ENCODE results near the gene CAMTA1.

CAMTA1 gene

GRCh38 chr1:7076117-7076516 lies 290.9 kb downstream of the CAMTA1 start:
- H3K4me3 ChIP-seq (ENCODE audit: low read depth, low read length), result no peak overlapping the region
- no peak for DNase-seq (ENCODE audit: low read depth)
- TF ChIP-seq, protein P1, sequence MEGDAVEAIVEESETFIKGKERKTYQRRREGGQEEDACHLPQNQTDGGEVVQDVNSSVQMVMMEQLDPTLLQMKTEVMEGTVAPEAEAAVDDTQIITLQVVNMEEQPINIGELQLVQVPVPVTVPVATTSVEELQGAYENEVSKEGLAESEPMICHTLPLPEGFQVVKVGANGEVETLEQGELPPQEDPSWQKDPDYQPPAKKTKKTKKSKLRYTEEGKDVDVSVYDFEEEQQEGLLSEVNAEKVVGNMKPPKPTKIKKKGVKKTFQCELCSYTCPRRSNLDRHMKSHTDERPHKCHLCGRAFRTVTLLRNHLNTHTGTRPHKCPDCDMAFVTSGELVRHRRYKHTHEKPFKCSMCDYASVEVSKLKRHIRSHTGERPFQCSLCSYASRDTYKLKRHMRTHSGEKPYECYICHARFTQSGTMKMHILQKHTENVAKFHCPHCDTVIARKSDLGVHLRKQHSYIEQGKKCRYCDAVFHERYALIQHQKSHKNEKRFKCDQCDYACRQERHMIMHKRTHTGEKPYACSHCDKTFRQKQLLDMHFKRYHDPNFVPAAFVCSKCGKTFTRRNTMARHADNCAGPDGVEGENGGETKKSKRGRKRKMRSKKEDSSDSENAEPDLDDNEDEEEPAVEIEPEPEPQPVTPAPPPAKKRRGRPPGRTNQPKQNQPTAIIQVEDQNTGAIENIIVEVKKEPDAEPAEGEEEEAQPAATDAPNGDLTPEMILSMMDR (IDR thresholded peaks at IDR 0.05; ENCODE audit: control insufficient read depth, extremely low read depth, insufficient read depth), result no peak

GRCh38 chr1:7076572-7076971 lies 291.3 kb downstream of the CAMTA1 start:
- DNase-seq (ENCODE audit: low read depth), result no peak
- TF ChIP-seq, protein P1 (IDR thresholded peaks at IDR 0.05; ENCODE audit: control insufficient read depth, extremely low read depth, insufficient read depth), result no peak

DNA sequence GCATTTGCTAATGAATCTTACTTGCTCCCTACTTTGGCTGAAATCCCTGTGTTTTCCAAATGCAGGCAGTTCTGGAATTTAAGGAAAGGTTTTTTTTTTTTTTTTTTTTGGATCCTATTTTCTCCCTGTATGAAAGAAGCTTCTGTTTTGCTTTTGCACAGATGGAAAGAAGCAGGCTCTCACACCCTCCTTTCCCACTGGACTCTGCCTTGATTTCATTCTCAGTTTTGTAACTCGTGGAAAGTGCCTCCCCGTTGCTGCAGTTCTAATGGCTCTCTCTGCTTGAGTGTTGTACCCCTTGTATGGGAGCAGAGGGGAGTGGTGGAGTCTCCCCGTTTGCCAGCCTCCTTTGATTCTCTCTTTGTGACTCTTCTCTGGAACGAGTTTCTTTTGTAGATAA lies 291.9 kb downstream of the CAMTA1 start:
- H3K4me3 ChIP-seq (ENCODE audit: low read depth, low read length), result no peak overlapping the region
- TF ChIP-seq, protein P1 (IDR thresholded peaks at IDR 0.05; ENCODE audit: control insufficient read depth, extremely low read depth, insufficient read depth), result no peak

More at GRCh38 chr1:7076572-7076971, 291.3 kb downstream of the CAMTA1 start:
- H3K4me3 ChIP-seq (ENCODE audit: low read depth, low read length), result no peak overlapping the region

GRCh38 chr1:7077970-7078369 lies 292.7 kb downstream of the CAMTA1 start:
- no peak overlapping the region for H3K4me3 ChIP-seq (ENCODE audit: low read depth, low read length)
- DNase-seq (ENCODE audit: low read depth), result no peak
- TF ChIP-seq, protein P1 (IDR thresholded peaks at IDR 0.05; ENCODE audit: control insufficient read depth, extremely low read depth, insufficient read depth), result no peak

More for the DNA sequence above, 291.9 kb downstream of the CAMTA1 start:
- no peak for DNase-seq (ENCODE audit: low read depth)

DNA sequence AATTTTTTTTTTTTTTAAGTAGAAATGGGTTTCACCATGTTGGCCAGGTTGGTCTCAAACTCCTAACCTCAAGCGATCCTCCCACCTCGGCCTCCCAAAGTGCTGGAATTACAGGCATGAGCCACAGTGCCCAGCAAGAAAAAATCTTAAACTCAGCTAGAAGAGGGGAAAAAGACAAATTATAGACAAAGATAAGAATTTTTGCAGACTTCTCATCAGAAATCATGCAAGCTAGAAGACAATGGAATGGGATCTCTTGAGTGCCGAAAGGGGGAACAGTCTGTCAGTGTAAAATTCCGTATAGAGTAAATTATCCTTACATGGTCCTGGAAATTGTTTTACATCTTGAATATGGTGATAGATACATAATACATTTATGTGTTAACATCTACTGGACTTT lies 294.4 kb downstream of the CAMTA1 start:
- DNase-seq (ENCODE audit: low read depth), result no peak
- TF ChIP-seq, protein P1 (IDR thresholded peaks at IDR 0.05; ENCODE audit: control insufficient read depth, extremely low read depth, insufficient read depth), result no peak
- H3K4me3 ChIP-seq (ENCODE audit: low read depth, low read length), result no peak overlapping the region

DNA sequence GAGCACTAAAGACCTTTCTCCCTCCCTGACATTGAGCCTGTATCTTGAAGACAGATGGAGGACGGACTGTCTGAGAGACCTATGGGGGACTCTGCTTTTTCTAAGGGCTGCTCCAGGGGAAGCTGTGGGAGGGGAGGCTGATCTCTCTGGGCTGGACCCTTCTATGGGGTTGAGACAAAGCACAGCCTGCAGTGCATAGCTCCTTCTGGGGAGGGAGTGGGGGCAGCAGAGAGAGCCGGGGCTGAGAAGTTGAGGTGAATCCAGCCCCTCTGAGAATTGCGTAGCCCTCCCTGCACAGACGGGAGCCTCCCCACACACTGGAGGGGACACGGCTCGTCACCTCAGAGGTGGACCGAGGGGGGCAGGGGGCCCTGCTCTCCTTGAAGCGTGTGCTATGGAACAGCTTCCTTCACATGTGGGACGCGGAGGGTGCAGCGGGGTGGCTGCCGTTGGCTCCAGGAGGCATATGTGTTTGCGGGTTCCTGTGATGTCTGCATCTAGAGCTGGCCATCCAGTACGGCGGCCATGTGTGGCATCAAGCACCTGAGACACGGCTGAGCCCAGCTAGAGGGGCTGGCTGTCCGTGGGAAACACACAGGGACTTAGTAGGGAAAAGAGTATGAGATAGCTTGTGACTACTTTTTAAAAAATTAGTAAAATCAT lies 299.1 kb downstream of the CAMTA1 start:
- TF ChIP-seq, protein P1 (IDR thresholded peaks at IDR 0.05; ENCODE audit: control insufficient read depth, extremely low read depth, insufficient read depth), result no peak
- H3K4me3 ChIP-seq (ENCODE audit: low read depth, low read length), result no peak overlapping the region
- DNase-seq (ENCODE audit: low read depth), result no peak

- TF ChIP-seq, protein P1 (IDR thresholded peaks at IDR 0.05; ENCODE audit: control insufficient read depth, extremely low read depth, insufficient read depth), result no peak
- H3K4me3 ChIP-seq (ENCODE audit: low read depth, low read length), result no peak overlapping the region
- DNase-seq (ENCODE audit: low read depth), result no peak
Measured at GRCh38 chr1:7085521-7085920, 300.3 kb downstream of the CAMTA1 start.
